Stimulated activated CD4-positive, alpha-beta T cell treated with anti-CD3 and anti-CD28 coated beads, Interleukin-2, amount 100 ng/mL, for 4 hours (primary cell): ENCODE results near the gene ITPK1.

ENCODE experiments used
- DNase-seq: peaks from one replicate; pipeline ENCODE4 v3.0.0-alpha.2; 2020; ENCODE audit warnings: low read depth

The ITPK1 gene

GRCh38 chr14:93010130-93010499, 105.6 kb downstream of the ITPK1 start:
- no peak for DNase-seq

GRCh38 chr14:93009471-93010129, 106.1 kb downstream of the ITPK1 start:
- DNase-seq: no peak

- no peak for DNase-seq
These were observed 107.3 kb downstream of the ITPK1 start for GRCh38 chr14:93008381-93008780.

GRCh38 chr14:93007225-93007997, 108.3 kb downstream of the ITPK1 start:
- DNase-seq: no peak

GRCh38 chr14:93006567-93007051, 109.1 kb downstream of the ITPK1 start:
- DNase-seq: no peak

GRCh38 chr14:93005838-93006237, 109.9 kb downstream of the ITPK1 start:
- no peak for DNase-seq

GRCh38 chr14:93005135-93005813, 110.5 kb downstream of the ITPK1 start:
- DNase-seq: no peak

- DNase-seq: no peak
These were observed 111.0 kb downstream of the ITPK1 start for GRCh38 chr14:93004699-93005082.

- no peak for DNase-seq
These were observed 111.6 kb downstream of the ITPK1 start for GRCh38 chr14:93003945-93004698.

- DNase-seq: no peak
These were observed 112.8 kb downstream of the ITPK1 start for GRCh38 chr14:93002851-93003298.

GRCh38 chr14:93002049-93002448, 113.7 kb downstream of the ITPK1 start:
- DNase-seq: no peak

- no peak for DNase-seq
These were observed 116.8 kb downstream of the ITPK1 start for GRCh38 chr14:92998946-92999345.

GRCh38 chr14:92997343-92998061, 118.2 kb downstream of the ITPK1 start:
- DNase-seq: no peak

GRCh38 chr14:92995620-92996019, 120.1 kb downstream of the ITPK1 start:
- DNase-seq: no peak

- DNase-seq: no peak
These were observed 120.8 kb downstream of the ITPK1 start for GRCh38 chr14:92994942-92995341.

GRCh38 chr14:92994131-92994676, 121.5 kb downstream of the ITPK1 start:
- no peak for DNase-seq

GRCh38 chr14:92993302-92993701, 122.4 kb downstream of the ITPK1 start:
- DNase-seq: no peak

- no peak for DNase-seq
These were observed 124.2 kb downstream of the ITPK1 start for GRCh38 chr14:92991536-92991935.

- no peak for DNase-seq
These were observed 125.0 kb downstream of the ITPK1 start for GRCh38 chr14:92990456-92991430.
